Fibroblast of lung (primary cell): ENCODE measurements around the gene ZSCAN26. TPM values are rescaled to one million over a fixed set of nuclear protein-coding genes. Genes with fewer than 3 reads are reported as not detected.
A peak's percentile ranks its signal among the peaks of the same experiment; 100 is the strongest.
"Not testable (repeated sequence)": the region's sequence is repeated elsewhere in the genome, so short reads cannot be mapped to it uniquely, and the experiment has no call there.

Experiments
- DNase-seq, 2 donors: peaks; one replicate each; pipeline versions ENCODE4 v3.0.0 to v3.0.0-alpha.2; 2010; ENCODE audit warnings: low read depth in 2 of 2
- H2AFZ ChIP-seq: 2 replicates; pipeline ENCODE4 v1.5.1; 2012; ENCODE audit warnings: low read length, control low read depth, inconsistent platforms
- H3K27ac ChIP-seq: 2 replicates; pipeline ENCODE4 v1.5.1; 2011; ENCODE audit warnings: low read length, control low read depth; ENCODE audit not compliant: insufficient read depth
- H3K27me3 ChIP-seq: 2 replicates; pipeline ENCODE4 v1.5.1; 2011; ENCODE audit warnings: mild to moderate bottlenecking, low read length; ENCODE audit not compliant: control insufficient read depth, insufficient read depth
- H3K36me3 ChIP-seq: 2 replicates; pipeline ENCODE4 v1.5.1; 2011; ENCODE audit warnings: low read length; ENCODE audit not compliant: control insufficient read depth, insufficient read depth
- H3K4me1 ChIP-seq: 2 replicates; pipeline ENCODE4 v1.5.1; 2011; ENCODE audit warnings: low read length; ENCODE audit not compliant: control insufficient read depth, insufficient read depth; ENCODE audit errors: extremely low read depth
- H3K4me2 ChIP-seq: 2 replicates; pipeline ENCODE4 v1.5.1; 2011; ENCODE audit warnings: low read length, control low read depth; ENCODE audit not compliant: insufficient read depth; ENCODE audit errors: extremely low read depth
- H3K4me3 ChIP-seq, 4 experiments: fragments of 200-600 bp in 1 of 4; sonication (generic) in 1 of 4; replicated peaks in 1 of 4; 2 replicates each; pipeline ENCODE4 v1.5.1; 2011 to 2016; ENCODE audit warnings: low read length in 4 of 4, low read depth in 3 of 4, mild to moderate bottlenecking in 3 of 4, control low read depth in 2 of 4, inconsistent platforms in 1 of 4, mixed read lengths in 1 of 4; ENCODE audit not compliant: insufficient read depth in 1 of 4; ENCODE audit errors: control extremely low read depth in 1 of 4
- H3K79me2 ChIP-seq: 2 replicates; pipeline ENCODE4 v1.5.1; 2012; ENCODE audit warnings: mild to moderate bottlenecking, low read length, inconsistent platforms; ENCODE audit not compliant: control insufficient read depth, insufficient read depth
- H3K9ac ChIP-seq: 2 replicates; pipeline ENCODE4 v1.5.1; 2011; ENCODE audit warnings: mild to moderate bottlenecking, low read length, control low read depth; ENCODE audit not compliant: insufficient read depth
- H3K9me3 ChIP-seq: 2 replicates; pipeline ENCODE4 v1.5.1; 2012; ENCODE audit warnings: low read depth, low read length; ENCODE audit not compliant: control insufficient read depth, insufficient read depth
- H4K20me1 ChIP-seq: 2 replicates; pipeline ENCODE4 v1.5.1; 2011; ENCODE audit warnings: low read length; ENCODE audit not compliant: control insufficient read depth, insufficient read depth; ENCODE audit errors: extremely low read depth
- EZH2 ChIP-seq: IDR thresholded peaks from 2 replicates; pipeline ENCODE4 v1.5.1; 2012; ENCODE audit warnings: low read length, control low read depth, mild to moderate bottlenecking; ENCODE audit errors: missing control alignments
- polyA plus RNA-seq, 2 donors: library from polyadenylated mRNA; depleted of rRNA in 1 of 2; stranded (reverse) in 1 of 2; unstranded in 1 of 2; fragments of >200 nt; gene quantifications; 2 replicates each; pipeline ENCODE4 v1.2.1, GENCODE V29; 2011 to 2012; ENCODE audit warnings: missing spikeins in 1 of 2
- total RNA-seq: library from RNA; depleted of rRNA; stranded (reverse); fragments of >200 nt; gene quantifications from 2 replicates; pipeline ENCODE4 v1.2.1, GENCODE V29; 2014
- TF ChIP-seq, protein P1 (sequence below), 2 donors: IDR thresholded peaks in 1 of 2; conservative IDR thresholded peaks in 1 of 2; 1 replicate in 1 of 2; 2 replicates in 1 of 2; pipeline ENCODE4 v1.5.1; 2011 to 2012; ENCODE audit warnings: low read length in 2 of 2, control low read depth in 1 of 2, inconsistent platforms in 1 of 2, low read depth in 1 of 2, mild to moderate bottlenecking in 1 of 2

The ZSCAN26 gene
- total and polyA plus RNA-seq, 2 donors (not counting 1 experiment from before 2014, with no cell fraction given), result 16.6 to 23.9 TPM

GRCh38 chr6:28311139-28311823 lies 44.3 kb downstream of the ZSCAN26 start:
- Histone ChIP-seq H3K36me3 (no peaks in the 10 kb centered on the region), H3K9ac (no peak overlapping the region), H3K27me3 (no peaks in the 10 kb centered on the region), H3K4me2 (no peak overlapping the region), H3K4me3 (no peak overlapping the region), H3K9me3 (no peaks in the 10 kb centered on the region), H3K27ac (no peak overlapping the region), H3K4me1 (no peaks in the 10 kb centered on the region), H2AFZ (no peak overlapping the region), H4K20me1 (no peaks in the 10 kb centered on the region), H3K79me2 (no peaks in the 10 kb centered on the region)
- TF ChIP-seq EZH2, result no peak
- TF ChIP-seq, protein P1, sequence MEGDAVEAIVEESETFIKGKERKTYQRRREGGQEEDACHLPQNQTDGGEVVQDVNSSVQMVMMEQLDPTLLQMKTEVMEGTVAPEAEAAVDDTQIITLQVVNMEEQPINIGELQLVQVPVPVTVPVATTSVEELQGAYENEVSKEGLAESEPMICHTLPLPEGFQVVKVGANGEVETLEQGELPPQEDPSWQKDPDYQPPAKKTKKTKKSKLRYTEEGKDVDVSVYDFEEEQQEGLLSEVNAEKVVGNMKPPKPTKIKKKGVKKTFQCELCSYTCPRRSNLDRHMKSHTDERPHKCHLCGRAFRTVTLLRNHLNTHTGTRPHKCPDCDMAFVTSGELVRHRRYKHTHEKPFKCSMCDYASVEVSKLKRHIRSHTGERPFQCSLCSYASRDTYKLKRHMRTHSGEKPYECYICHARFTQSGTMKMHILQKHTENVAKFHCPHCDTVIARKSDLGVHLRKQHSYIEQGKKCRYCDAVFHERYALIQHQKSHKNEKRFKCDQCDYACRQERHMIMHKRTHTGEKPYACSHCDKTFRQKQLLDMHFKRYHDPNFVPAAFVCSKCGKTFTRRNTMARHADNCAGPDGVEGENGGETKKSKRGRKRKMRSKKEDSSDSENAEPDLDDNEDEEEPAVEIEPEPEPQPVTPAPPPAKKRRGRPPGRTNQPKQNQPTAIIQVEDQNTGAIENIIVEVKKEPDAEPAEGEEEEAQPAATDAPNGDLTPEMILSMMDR (conservative IDR thresholded peaks at IDR 0.05 in 1 of 2, IDR thresholded peaks at IDR 0.05 in 1 of 2; ENCODE audit: low read depth in 1 of 2, low read length in 2 of 2), result no peak
- no peak for DNase-seq

GRCh38 chr6:28312939-28313338 lies 46.0 kb downstream of the ZSCAN26 start:
- TF ChIP-seq, protein P1 (conservative IDR thresholded peaks at IDR 0.05 in 1 of 2, IDR thresholded peaks at IDR 0.05 in 1 of 2; ENCODE audit: low read depth in 1 of 2, low read length in 2 of 2), result no peak
- no peak for TF ChIP-seq EZH2
- Histone ChIP-seq H3K27me3 (no peaks in the 10 kb centered on the region), H3K9me3 (no peaks in the 10 kb centered on the region), H3K27ac (no peak overlapping the region), H3K4me1 (no peaks in the 10 kb centered on the region), H4K20me1 (no peaks in the 10 kb centered on the region), H3K36me3 (no peaks in the 10 kb centered on the region), H3K4me3 (no peak overlapping the region), H2AFZ (no peak overlapping the region), H3K4me2 (no peak overlapping the region), H3K9ac (no peak overlapping the region), H3K79me2 (no peaks in the 10 kb centered on the region)
- no peak for DNase-seq

DNA sequence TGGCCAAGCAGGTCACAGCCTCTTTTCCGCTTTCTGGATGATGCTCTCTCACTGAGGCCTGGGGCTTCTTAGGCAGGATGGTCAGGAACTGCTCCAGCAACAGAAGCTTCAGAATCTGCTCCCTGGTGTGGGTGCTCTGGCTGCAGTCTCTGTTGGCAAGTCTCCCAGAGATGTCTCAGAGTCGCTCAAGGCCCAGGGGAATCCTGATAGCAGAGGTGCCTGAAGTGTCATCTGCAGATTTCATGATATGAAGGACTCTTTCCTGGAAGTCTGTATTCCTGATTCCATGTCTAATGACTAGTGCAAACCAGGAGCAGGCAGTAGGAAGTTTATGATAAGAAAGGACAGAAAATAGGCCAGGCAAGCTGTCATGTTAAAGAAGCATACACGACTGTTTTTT lies 48.7 kb downstream of the ZSCAN26 start:
- DNase-seq, result no peak
- H3K27me3 ChIP-seq, result no peaks in the 10 kb centered on the region
- H3K9ac ChIP-seq, result no peak overlapping the region
- no peaks in the 10 kb centered on the region for H3K4me1 ChIP-seq
- H3K4me3 ChIP-seq, result no peak overlapping the region
- no peak overlapping the region for H3K4me2 ChIP-seq
- H3K36me3 ChIP-seq, result no peaks in the 10 kb centered on the region
- no peak for TF ChIP-seq EZH2
- TF ChIP-seq, protein P1 (conservative IDR thresholded peaks at IDR 0.05 in 1 of 2, IDR thresholded peaks at IDR 0.05 in 1 of 2; ENCODE audit: low read depth in 1 of 2, low read length in 2 of 2), result no peak
- no peaks in the 10 kb centered on the region for H3K79me2 ChIP-seq
- no peaks in the 10 kb centered on the region for H3K9me3 ChIP-seq
- H2AFZ ChIP-seq, result no peak overlapping the region
- H3K27ac ChIP-seq, result no peak overlapping the region
- H4K20me1 ChIP-seq, result no peaks in the 10 kb centered on the region

DNA sequence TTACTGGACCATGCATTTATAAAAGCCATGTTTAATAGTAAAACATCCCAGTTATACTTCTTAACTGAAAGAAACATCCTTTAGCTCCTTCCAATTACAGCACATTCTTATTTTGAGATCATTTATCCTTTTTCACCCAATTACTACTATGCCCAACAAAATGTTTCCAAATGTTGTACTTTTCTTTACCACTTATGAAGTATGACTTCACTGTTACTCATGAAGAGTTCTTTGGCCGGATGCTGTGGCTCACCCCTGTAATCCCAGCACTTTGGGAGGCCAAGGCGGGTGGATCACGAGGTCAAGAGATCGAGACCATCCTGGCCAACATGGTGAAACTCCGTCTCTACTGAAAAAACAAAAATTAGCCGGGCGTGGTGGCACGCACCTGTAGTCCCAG lies 50.9 kb downstream of the ZSCAN26 start:
- not testable (repeated sequence) for H4K20me1 ChIP-seq, H3K9me3 ChIP-seq, H3K4me2 ChIP-seq, H3K9ac ChIP-seq, H3K36me3 ChIP-seq, H3K27me3 ChIP-seq, H3K27ac ChIP-seq, H3K4me3 ChIP-seq, H3K79me2 ChIP-seq, H2AFZ ChIP-seq, H3K4me1 ChIP-seq
- peak in 1 of 2 donors; percentile 6 for DNase-seq
